Epidermal melanocyte (primary cell): ENCODE data around the gene ITM2B.
"Not testable (repeated sequence)": the region's sequence is repeated elsewhere in the genome, so short reads cannot be mapped to it uniquely, and the experiment has no call there.

Source experiments
- DNase-seq: peaks from one replicate; pipeline ENCODE4 v3.0.0; 2011; ENCODE audit warnings: low spot score; ENCODE audit not compliant: insufficient read length

Gene ITM2B

DNA sequence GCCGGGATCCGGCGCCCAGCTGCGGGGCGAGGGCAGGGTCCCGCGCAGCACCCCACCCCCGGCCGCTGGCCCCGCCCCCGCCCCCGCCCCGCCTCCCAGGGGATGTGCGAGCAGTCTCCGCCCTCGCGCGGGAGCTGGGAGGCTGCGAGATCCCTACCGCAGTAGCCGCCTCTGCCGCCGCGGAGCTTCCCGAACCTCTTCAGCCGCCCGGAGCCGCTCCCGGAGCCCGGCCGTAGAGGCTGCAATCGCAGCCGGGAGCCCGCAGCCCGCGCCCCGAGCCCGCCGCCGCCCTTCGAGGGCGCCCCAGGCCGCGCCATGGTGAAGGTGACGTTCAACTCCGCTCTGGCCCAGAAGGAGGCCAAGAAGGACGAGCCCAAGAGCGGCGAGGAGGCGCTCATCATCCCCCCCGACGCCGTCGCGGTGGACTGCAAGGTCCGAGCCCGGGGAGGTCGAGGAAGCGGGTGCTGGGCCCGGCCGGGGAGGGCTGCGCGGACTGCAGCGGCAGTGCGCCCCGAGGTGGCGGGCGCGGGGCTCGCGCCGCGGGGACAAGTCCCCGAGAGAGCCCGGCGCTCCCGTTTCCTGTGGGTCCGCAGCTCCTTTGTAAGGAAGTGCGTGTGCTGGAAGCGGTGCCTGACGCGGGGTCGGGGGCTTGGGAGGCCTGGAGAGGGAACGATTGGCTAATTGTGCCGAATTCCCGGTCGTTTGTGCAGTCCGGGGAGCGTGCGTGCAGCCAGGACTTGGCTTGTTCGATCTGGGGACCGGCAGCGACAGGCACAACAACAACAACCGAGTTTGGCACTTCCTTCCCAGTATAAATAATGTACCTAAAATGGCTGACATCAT lies at the start of gene ITM2B:
Gene ITM2B (plus strand): TSS at position 161 of the 843 bp plus-strand sequence. CDS start 155 bp downstream, at position 316.
- peak; percentile 44 for DNase-seq

- no peak for DNase-seq
These were observed 48.7 kb upstream of the ITM2B start for GRCh38 chr13:48184260-48184659.

DNA sequence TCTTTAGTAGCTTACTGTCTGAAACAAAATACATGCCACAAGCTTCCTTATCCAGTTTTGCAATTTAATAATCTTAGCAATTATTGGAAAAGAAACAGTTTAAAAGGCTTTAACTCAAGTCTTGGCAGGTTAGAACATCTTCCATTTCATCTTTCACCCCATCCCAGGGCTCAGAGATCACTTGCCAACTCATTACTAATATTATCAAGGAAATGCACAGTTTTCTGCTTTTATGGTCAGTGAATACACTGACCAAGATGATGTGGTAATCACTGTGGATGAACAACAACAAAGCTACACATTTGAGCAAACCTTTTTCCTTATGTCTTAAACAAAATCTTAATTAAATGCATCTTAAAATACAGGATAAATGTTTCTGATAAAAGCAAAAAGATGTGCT lies 48.0 kb upstream of the ITM2B start:
- no peak for DNase-seq

DNA sequence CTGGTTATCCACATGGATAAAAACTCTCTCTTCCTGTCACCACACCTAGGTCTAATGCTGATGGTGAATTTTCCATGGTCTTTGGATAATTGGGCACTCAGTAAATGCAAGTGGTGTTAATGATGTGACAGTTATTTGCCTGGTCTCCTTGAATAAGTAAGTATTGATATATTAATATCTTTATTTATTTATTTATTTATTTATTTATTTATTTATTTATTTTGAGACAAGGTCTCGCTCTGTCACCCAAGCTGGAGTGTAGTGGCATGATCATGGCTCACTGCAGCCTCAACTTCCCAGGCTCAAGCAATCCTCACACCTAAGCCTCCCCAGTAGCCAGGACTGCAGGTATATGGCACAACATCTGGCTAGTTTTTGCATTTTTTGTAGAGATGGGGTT lies 46.3 kb upstream of the ITM2B start:
- no peak for DNase-seq

- DNase-seq, result no peak
These were observed 44.9 kb upstream of the ITM2B start for GRCh38 chr13:48188131-48188530.

GRCh38 chr13:48188601-48189000 lies 44.4 kb upstream of the ITM2B start:
- DNase-seq, result no peak

DNA sequence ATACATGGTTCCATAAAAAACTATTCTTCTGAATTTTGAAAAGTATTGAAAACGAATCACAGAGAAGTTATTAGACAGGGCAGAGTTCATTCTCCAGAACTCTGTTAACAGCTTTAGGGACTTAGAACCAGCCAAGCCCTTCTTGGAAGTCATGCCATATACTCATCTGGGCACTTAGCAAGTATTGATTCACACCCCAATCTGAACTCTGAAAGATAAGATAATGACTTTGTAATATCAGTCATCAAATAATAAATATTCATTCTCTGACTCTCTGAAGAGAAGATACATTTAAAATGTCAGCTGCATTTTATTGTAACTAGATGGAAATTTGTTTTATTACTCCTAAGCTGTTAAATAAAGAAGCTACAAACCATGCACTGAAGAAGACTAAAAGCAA lies 43.8 kb upstream of the ITM2B start:
- no peak for DNase-seq

- DNase-seq, result no peak
These were observed 40.5 kb upstream of the ITM2B start for GRCh38 chr13:48192411-48192935.

DNA sequence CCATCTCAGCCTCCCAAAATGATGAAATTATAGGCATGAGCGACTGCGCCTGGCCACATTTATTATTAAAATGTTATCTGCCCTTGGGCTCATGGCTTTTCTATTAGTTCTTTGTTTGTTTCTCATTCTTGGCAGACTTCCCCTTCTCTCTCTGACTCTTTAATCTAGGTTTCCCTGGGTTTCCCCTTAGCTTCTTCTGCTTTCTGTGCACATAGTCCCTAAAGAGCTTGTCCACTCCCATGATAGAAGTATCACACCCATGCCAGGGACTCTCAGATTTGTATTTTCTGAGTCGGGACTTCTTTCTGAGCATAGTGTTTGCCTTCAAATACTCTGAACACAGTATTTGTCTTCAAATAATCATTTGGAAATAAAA lies 38.6 kb upstream of the ITM2B start:
- DNase-seq, result no peak

DNA sequence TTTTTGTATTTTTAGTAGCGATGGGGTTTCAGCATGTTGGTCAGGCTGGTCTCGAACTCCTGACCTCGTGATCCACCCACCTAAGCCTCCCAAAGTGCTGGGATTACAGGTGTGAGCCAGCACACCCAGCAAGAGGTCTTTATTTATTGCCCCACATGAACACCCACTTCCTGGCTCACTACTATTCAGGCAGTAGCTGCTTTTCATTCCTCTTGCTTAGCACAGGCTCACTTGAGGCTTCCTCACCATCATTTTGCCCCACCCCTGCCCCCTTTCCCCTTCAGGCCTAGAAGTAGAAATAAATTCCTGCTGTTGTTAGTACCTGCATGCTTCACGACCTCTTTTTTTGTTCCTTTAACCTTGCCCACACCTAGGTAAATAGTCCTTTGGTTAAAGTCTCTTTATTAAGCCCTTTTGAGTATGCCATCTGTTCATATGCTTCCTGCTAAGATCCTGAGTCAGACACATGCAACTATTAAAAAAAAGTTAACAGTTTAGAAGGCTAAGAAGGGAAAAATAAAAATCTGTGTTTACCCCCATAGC lies 33.5 kb upstream of the ITM2B start:
- no peak for DNase-seq

DNA sequence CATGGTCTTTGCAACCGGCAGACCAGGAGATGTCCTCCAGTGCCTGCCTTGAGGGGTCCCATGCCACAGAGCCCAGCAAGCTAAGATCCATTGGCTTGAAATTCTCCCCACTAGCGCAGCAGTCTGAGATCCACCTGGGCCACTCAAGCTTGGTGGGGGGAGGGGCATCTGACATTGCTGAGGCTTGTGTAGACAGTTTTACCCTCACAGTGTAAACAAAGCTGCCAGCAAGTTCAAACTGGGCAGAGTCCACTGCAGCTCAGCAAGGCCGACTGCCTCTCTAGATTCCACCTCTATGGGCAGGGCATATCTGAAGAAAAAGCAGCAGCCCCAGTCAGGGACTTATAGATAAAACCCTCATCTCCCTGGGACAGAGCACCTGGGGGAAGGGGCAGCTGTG lies 32.0 kb upstream of the ITM2B start:
- no peak for DNase-seq

DNA sequence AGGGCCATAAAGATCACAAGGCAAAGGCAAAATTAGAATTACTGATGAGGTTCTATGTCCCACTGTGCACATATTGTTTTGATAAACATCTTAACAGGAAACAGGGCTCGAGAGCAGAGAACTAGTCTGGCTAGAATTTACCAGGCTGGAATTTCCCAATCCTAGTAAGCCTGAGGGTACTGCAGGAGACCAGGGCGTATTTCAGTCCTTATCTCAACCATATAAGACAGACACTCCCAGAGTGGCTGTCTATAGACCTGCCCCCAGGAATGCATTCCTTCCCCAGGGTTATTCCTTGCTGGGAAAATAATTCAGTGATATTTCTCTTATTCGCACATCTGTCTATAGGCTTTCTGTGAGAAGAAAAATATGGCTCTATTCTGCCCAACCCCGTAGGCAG lies 25.8 kb upstream of the ITM2B start:
- DNase-seq, result not testable (repeated sequence)

DNA sequence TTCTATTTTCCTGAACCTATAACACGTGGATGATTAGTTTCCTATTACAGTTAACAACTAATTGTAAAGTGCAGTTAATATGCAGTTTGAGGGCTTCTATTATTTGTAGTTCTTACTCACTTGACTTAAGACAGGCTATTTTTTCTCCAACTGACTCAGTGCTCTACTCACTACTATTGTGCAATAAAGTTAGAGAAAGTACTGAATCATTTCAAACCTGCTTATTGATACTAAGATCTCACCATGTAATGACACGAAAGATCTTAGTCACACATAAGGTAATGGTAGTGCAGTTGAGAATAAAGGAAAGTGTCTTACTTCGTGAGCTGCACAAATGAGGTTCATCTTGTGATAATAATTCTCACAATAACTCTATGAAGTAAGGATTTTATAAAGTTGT lies 22.8 kb upstream of the ITM2B start:
- DNase-seq, result no peak

DNA sequence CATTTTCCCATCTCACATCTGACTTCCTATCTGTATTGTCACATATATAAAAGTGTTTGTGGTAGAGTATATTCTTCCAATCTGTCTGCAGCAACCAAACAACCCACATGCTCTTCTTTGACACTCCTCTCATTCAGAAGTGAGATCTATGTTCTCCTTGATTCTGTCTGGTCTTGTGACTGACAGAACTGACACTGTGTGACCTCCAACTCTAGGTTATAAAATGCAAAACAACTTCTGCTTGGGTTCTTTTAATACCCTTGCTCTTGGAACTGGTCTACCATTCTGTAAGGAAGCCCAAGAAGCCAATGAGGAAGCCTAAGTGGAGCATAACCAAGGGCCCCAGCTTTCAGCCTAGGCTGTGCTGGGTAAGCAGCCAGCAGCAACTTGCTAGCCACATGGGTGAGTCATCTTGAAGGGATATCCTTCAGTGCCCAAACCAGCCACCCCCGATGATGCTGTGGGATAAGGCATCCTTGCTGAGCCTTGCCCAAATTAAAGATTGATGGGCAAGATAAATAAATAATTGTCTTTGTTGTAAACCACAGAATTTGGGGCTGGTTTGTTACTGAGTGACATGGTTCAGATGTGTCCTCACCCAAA lies 18.4 kb upstream of the ITM2B start:
- no peak for DNase-seq

DNA sequence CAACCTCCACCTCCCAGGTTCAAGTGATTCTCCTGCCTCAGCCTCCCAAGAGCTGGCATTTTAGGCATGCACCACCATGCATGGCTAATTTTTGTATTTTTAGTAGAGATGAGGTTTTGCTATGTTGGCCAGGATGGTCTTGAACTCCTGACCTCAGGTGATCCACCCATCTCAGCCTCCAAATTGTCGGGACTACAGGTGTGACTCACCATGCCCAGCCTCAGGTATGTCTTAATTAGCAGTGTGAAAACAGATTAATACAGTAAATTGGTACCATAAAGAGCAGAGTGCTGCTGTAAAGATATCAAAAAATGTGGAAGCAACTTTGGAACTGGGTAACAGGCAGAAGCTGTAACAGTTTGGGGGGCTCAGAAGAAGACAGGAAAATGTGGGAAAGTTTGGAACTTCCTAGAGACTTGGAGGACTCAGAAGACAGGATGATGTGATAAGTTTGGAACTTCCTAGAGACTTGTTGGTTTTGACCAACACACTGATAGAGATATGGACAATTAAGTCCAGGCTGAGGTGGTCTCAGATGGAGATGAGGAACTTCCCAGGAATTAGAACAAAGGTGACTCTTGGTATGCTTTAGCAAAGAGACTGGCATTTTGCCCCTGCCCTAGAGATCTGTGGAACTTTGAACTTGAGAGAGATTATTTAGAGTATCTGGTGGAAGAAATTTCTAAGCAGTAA lies 17.3 kb upstream of the ITM2B start:
- not testable (repeated sequence) for DNase-seq

DNA sequence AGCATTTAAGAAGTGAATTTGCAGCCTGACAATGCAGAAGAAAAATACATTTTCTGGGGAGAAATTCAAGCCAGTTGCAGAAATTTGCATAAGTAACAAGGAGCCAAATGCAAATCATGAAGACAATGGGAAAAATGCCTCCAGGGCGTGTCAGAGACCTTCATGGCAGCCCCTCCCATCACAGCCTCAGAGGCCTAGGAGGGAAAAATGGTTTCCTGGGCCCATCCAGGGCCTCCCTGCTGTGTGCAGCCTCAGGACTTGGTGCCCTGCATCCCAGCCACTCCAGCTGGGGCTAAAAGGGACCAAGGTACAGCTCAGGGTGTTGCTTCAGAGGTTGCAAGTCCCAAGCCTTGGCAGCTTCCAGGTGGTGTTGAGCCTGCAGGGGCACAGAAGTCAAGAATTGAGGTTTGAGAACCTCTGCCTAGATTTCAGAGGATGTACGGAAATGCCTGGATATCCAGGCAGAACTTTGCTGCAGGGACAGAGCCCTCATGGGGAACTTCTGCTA lies 16.7 kb upstream of the ITM2B start:
- no peak for DNase-seq

GRCh38 chr13:48220592-48220980 lies 12.4 kb upstream of the ITM2B start:
- no peak for DNase-seq

DNA sequence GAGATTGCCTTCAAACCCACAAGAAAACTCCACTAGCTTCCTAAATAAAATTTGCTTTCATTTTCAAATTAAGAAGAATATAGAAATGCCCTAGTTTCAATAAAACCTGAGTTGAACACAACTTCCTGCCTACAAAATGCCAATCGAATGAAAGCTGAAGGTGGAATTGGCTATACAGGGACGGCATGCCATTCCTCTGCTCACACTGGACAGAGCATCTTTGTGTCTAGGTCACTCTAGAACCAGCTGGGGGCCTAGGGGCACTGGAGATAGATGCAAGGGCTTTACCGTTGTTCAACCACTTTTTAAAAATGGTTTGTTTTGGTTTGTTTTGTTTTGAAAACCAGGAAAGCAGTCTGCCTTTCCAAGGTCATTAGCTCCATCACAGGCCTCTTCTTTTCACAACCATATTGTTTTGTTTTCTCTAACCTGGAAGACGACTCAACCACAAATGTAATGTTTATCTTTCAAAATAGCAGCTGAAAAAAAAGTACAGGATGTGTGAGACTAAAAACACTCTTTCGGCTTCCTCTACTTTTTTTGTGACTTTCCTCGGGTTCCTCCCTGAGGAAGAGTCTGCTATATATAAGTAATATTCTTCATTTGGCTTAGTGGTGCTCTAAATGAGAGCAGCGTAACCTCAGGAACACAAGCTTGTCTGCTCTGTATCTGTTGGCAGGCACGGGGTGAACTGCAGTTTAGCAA lies 11.9 kb upstream of the ITM2B start:
- DNase-seq, result no peak

GRCh38 chr13:48221686-48222187 lies 11.3 kb upstream of the ITM2B start:
- DNase-seq, result no peak

DNA sequence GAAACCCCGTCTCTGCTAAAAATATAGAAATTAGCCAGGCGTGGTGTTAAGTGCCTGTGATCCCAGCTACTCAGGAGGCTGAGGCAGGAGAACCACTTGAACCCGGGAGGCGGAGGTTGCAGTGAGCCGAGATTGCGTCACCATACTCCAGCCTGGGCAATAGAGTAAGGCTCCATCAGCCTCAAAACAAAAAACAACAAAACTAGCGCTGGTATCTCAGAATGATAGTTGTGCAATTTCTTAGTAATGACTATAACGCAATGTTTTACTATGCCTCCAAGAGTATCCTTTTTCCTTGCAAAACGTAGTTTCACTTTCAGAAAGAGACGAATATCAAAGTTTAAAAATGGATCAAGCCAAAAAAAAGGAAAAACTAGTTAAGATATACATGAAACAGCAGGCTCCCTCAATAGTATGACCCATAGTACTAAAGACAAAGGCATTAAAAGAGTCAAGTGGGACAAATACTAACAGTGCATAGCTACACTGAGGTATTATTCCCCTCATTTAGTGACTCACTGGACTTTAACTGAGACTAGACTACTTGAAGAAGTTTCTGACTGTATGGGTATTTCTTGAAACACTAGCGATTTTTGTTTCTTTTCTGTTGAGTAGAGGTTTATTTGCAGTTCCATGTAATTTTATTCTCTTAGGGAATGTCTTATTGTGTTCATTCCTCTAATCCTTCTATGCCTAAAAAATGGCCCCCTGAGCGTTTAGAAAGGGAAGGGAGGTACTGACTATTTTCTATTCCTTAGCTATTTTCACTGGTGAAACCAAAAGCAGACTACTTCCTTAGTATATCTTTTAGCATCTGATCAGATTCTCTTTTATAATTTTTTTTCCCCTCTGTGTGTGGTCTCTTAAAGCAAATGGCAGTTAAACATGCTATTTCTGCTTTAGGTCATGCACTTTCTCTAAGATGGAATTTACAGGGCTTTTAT lies 10.4 kb upstream of the ITM2B start:
- no peak for DNase-seq
